SU-DHL-6 (cell line): ENCODE results near the gene SUN5.

Experiments
- H2AFZ ChIP-seq: fragments of 200-600 bp; sonication (generic); 2 replicates; pipeline ENCODE4 v1.6.1; 2014; ENCODE audit warnings: low read depth, mild to moderate bottlenecking, moderate library complexity, mixed read lengths, antibody characterized with exemption, low read length; ENCODE audit not compliant: severe bottlenecking
- H3F3A ChIP-seq: fragments of 200-600 bp; shearing (Covaris generic); 2 replicates; pipeline ENCODE4 v1.6.0; 2016; ENCODE audit warnings: antibody characterized with exemption, mild to moderate bottlenecking; ENCODE audit not compliant: insufficient read depth
- H3K27ac ChIP-seq: fragments of 200-600 bp; sonication (generic); 2 replicates; pipeline ENCODE4 v1.5.1; 2016; ENCODE audit warnings: low read depth, mild to moderate bottlenecking, low read length, moderate library complexity, mixed read lengths
- H3K27me3 ChIP-seq: fragments of 200-600 bp; sonication (generic), shearing (Covaris generic); 2 replicates; pipeline ENCODE4 v1.6.0; 2014; ENCODE audit warnings: mild to moderate bottlenecking, low read length
- H3K36me3 ChIP-seq: fragments of 200-600 bp; sonication (generic); 2 replicates; pipeline ENCODE4 v1.6.1; 2014; ENCODE audit warnings: mild to moderate bottlenecking, low read length, mixed read lengths
- H3K4me2 ChIP-seq: fragments of 300-600, 200-600 bp; shearing (Covaris generic), sonication (generic); 2 replicates; pipeline ENCODE4 v1.6.0; 2014; ENCODE audit warnings: low read length, low read depth, mild to moderate bottlenecking; ENCODE audit not compliant: poor library complexity, severe bottlenecking
- H3K4me3 ChIP-seq: fragments of 200-600 bp; sonication (generic); 2 replicates; pipeline ENCODE4 v1.5.1; 2014; ENCODE audit warnings: antibody characterized with exemption, low read length, mild to moderate bottlenecking, mixed read lengths; ENCODE audit not compliant: insufficient read depth, poor library complexity, severe bottlenecking
- H3K79me2 ChIP-seq: fragments of 200-600 bp; sonication (generic); 2 replicates; pipeline ENCODE4 v1.6.1; 2014; ENCODE audit warnings: mild to moderate bottlenecking, low read length, moderate library complexity; ENCODE audit not compliant: insufficient read depth
- H3K9ac ChIP-seq: fragments of 200-600 bp; sonication (generic); 2 replicates; pipeline ENCODE4 v1.7.0; 2014; ENCODE audit warnings: mild to moderate bottlenecking, low read length
- H3K9me2 ChIP-seq: fragments of 200-600 bp; sonication (generic); replicated peaks from 2 replicates; pipeline ENCODE4 v1.6.1; 2014; ENCODE audit warnings: low read length; ENCODE audit not compliant: insufficient read depth
- H3K9me3 ChIP-seq: fragments of 200-600 bp; sonication (generic); 2 replicates; pipeline ENCODE4 v1.6.1; 2014; ENCODE audit warnings: low read length, mixed read lengths; ENCODE audit not compliant: insufficient read depth
- H4K20me1 ChIP-seq: fragments of 200-600 bp; sonication (generic); 2 replicates; pipeline ENCODE4 v1.6.1; 2014; ENCODE audit warnings: low read depth, mild to moderate bottlenecking, antibody characterized with exemption, low read length, moderate library complexity, mixed read lengths
- CTCF ChIP-seq: fragments of 200-600 bp; sonication (generic); IDR thresholded peaks from one replicate; pipeline ENCODE4 v1.5.1; 2017; ENCODE audit warnings: antibody characterized with exemption, mild to moderate bottlenecking, low read length, moderate library complexity; ENCODE audit not compliant: insufficient read depth, poor library complexity, severe bottlenecking
- EZH2phosphoT487 ChIP-seq: fragments of 200-600 bp; sonication (generic), shearing (Covaris generic); conservative IDR thresholded peaks from 2 replicates; pipeline ENCODE4 v1.6.1; 2018; ENCODE audit warnings: mild to moderate bottlenecking, antibody characterized with exemption, low read length, moderate library complexity, mixed read lengths

SUN5 gene

GRCh38 chr20:33005908-33006775 is 1.9 kb upstream of the SUN5 start:
- Histone ChIP-seq H3K9ac (no peak overlapping the region), H3K79me2 (no peaks in the 10 kb centered on the region), H2AFZ (no peak overlapping the region), H3K36me3 (no peaks in the 10 kb centered on the region), H3K4me2 (no peak overlapping the region), H3K9me3 (no peaks in the 10 kb centered on the region), H4K20me1 (no peaks in the 10 kb centered on the region), H3K27me3 (no peaks in the 10 kb centered on the region), H3F3A (no peaks in the 10 kb centered on the region), H3K27ac (no peak overlapping the region), H3K4me3 (no peak overlapping the region), H3K9me2 (no peaks in the 10 kb centered on the region)
- no peak for TF ChIP-seq CTCF
- no peak for TF ChIP-seq EZH2phosphoT487

GRCh38 chr20:33005132-33005566 is 916 bp upstream of the SUN5 start:
- Histone ChIP-seq H3K36me3 (no peaks in the 10 kb centered on the region), H3K4me3 (no peak overlapping the region), H4K20me1 (no peaks in the 10 kb centered on the region), H2AFZ (no peak overlapping the region), H3K27ac (no peak overlapping the region), H3K9ac (no peak overlapping the region), H3K4me2 (no peak overlapping the region), H3K9me3 (no peaks in the 10 kb centered on the region), H3K27me3 (no peaks in the 10 kb centered on the region), H3K9me2 (no peaks in the 10 kb centered on the region), H3F3A (no peaks in the 10 kb centered on the region), H3K79me2 (no peaks in the 10 kb centered on the region)
- TF ChIP-seq EZH2phosphoT487 (no peak), CTCF (peak; percentile 93)

- no peaks in the 10 kb centered on the region for H3K27me3 ChIP-seq
- no peak overlapping the region for H3K9ac ChIP-seq
- no peaks in the 10 kb centered on the region for H3K79me2 ChIP-seq
- no peaks in the 10 kb centered on the region for H4K20me1 ChIP-seq
- no peak for TF ChIP-seq CTCF
- TF ChIP-seq EZH2phosphoT487: no peak
- no peak overlapping the region for H3K4me3 ChIP-seq
- no peaks in the 10 kb centered on the region for H3K36me3 ChIP-seq
- no peak overlapping the region for H2AFZ ChIP-seq
- no peak overlapping the region for H3K27ac ChIP-seq
- no peaks in the 10 kb centered on the region for H3K9me3 ChIP-seq
- H3K9me2 ChIP-seq: no peaks in the 10 kb centered on the region
- H3K4me2 ChIP-seq: no peak overlapping the region
- H3F3A ChIP-seq: no peaks in the 10 kb centered on the region
Observed at GRCh38 chr20:33002087-33002808, 2.0 kb downstream of the SUN5 start.
